Peyer's patch (tissue), 4 donors: ENCODE results near the gene CDH24. TPM values are rescaled to one million over a fixed set of nuclear protein-coding genes. Genes with fewer than 3 reads are reported as not detected.

ENCODE experiments used
- DNase-seq, 3 donors: peaks; one replicate each; pipeline ENCODE4 v3.0.0-alpha.2; 2017 to 2019
- H3K27ac ChIP-seq, 4 donors: fragments of 200-600 bp; sonication (generic); one replicate each; pipeline ENCODE4 v1.5.1; 2016 to 2019
- H3K27me3 ChIP-seq, 2 donors: fragments of 200-600 bp; sonication (generic); one replicate each; pipeline ENCODE4 v1.5.1; 2019
- H3K36me3 ChIP-seq, 3 donors: fragments of 200-600 bp; sonication (generic); one replicate each; pipeline ENCODE4 v1.5.1; 2016 to 2019
- H3K4me1 ChIP-seq, 4 donors: fragments of 200-600 bp; sonication (generic); one replicate each; pipeline ENCODE4 v1.5.1; 2016 to 2019
- H3K4me3 ChIP-seq, 4 donors: fragments of 200-600 bp; sonication (generic); 1 replicate in 3 of 4; 2 replicates in 1 of 4; pipeline ENCODE4 v1.5.1; 2016 to 2019; ENCODE audit warnings: mild to moderate bottlenecking in 1 of 4
- H3K9me3 ChIP-seq, 4 donors: fragments of 200-600 bp; sonication (generic); one replicate each; pipeline ENCODE4 v1.5.1; 2016 to 2019; ENCODE audit warnings: mild to moderate bottlenecking in 1 of 4
- CTCF ChIP-seq, 6 experiments: fragments of 450-650 bp in 4 of 6; fragments of 200-600 bp in 2 of 6; sonication (generic) in 1 of 6; IDR thresholded peaks; one replicate each; pipeline ENCODE4 v1.5.1; 2017 to 2019; ENCODE audit warnings: antibody characterized with exemption in 6 of 6, mild to moderate bottlenecking in 3 of 6, moderate library complexity in 1 of 6
- POLR2A ChIP-seq, 2 donors: fragments of 450-650 bp; IDR thresholded peaks; one replicate each; pipeline ENCODE4 v1.5.1; 2017; ENCODE audit warnings: antibody characterized with exemption in 2 of 2, mild to moderate bottlenecking in 2 of 2, moderate library complexity in 2 of 2
- total RNA-seq, 4 donors: library from RNA; depleted of rRNA; stranded (reverse); fragments of >200 nt; gene quantifications; one replicate each; pipeline ENCODE4 v1.1.0, GENCODE V29; 2016

Gene CDH24
- total RNA-seq, 4 donors from 2014 or later, result 1.1 to 12.4 (median 5.5) TPM

DNA sequence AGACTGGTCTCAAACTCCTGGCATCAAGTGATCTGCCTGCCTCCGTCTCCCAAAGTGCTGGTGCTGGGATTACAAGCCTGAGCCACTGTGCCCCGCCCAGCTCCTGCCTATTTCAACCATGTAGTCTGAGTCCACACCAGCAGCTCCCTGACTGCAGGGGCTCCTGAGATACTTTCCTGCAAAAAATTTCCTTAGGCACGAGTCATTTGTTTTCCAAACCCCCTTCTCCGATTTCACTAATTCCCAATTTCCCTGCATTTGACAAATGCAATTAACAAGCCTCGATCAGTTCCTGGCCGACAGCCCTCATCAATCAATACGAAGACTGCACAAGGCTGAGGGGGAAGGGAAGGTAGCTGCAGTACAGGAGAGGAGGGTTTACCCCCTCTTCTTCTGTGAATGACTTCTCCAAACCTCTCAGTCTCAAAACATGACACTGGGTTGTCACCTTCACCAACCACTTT is 32.7 kb downstream of the CDH24 start:
- H3K4me1 ChIP-seq, result peaks cover 0 to 8% (median 0%) of the 10 kb centered on the region in 4 donors
- no peaks in the 10 kb centered on the region for H3K27me3 ChIP-seq
- no peaks in the 10 kb centered on the region for H3K9me3 ChIP-seq
- no peak for TF ChIP-seq POLR2A (IDR thresholded peaks at IDR 0.05)
- TF ChIP-seq CTCF (IDR thresholded peaks at IDR 0.05), result no peak
- peaks cover 0 to 48% (median 0%) of the 10 kb centered on the region in 3 donors for H3K36me3 ChIP-seq
- no peak overlapping the region for H3K27ac ChIP-seq
- DNase-seq, result no peak
- no peak overlapping the region for H3K4me3 ChIP-seq

GRCh38 chr14:23023795-23024152 is 33.5 kb downstream of the CDH24 start:
- H3K4me1 ChIP-seq, result peaks cover 0 to 8% (median 0%) of the 10 kb centered on the region in 4 donors
- no peaks in the 10 kb centered on the region for H3K27me3 ChIP-seq
- H3K9me3 ChIP-seq, result no peaks in the 10 kb centered on the region
- H3K36me3 ChIP-seq, result peaks cover 0 to 39% (median 0%) of the 10 kb centered on the region in 3 donors
- no peak overlapping the region for H3K4me3 ChIP-seq
- H3K27ac ChIP-seq, result no peak overlapping the region
- no peak for TF ChIP-seq CTCF (IDR thresholded peaks at IDR 0.05)
- no peak for TF ChIP-seq POLR2A (IDR thresholded peaks at IDR 0.05)
- no peak for DNase-seq

DNA sequence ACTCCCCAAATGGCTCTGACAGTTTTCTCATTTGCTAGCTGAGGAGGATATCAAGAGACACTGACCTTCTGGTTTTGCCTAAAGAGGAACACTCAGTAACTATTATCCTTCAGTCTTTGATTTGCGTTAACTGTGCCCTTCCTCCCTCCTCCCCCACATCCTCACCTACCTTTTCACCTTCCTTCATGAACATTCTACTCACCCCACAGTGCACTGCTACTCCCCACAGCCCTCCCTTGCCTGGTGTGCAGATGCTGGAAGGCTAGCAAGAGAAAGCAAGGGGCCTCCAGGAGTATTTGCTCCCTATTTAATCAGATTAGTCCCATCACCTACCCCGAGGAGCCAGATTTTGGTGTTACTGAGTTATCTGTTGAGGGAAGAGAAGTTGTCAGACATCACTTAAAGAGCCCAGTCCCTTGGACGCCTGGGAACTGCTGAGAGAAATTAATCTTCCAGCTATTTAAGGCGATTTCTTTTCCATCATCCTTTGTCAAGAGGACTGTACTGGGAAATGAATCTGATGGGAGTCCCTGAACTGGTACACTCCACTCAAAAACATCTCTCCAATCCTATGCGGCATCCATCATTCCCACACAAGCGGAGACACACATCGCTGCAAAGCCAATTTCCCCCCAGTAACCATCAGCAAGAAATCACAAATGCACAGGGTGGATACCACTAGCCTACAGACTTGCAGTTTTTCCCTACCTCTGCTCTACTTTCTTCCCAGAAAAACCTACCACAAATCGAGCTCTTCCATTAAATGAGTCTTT is 34.1 kb downstream of the CDH24 start:
- H3K27ac ChIP-seq, result no peak overlapping the region
- H3K27me3 ChIP-seq, result no peaks in the 10 kb centered on the region
- no peak overlapping the region for H3K4me3 ChIP-seq
- peaks cover 0 to 34% (median 0%) of the 10 kb centered on the region in 3 donors for H3K36me3 ChIP-seq
- H3K4me1 ChIP-seq, result peaks cover 0 to 3% (median 0%) of the 10 kb centered on the region in 4 donors
- TF ChIP-seq POLR2A (IDR thresholded peaks at IDR 0.05) (no peak), CTCF (IDR thresholded peaks at IDR 0.05) (no peak)
- no peak for DNase-seq
- no peaks in the 10 kb centered on the region for H3K9me3 ChIP-seq

DNA sequence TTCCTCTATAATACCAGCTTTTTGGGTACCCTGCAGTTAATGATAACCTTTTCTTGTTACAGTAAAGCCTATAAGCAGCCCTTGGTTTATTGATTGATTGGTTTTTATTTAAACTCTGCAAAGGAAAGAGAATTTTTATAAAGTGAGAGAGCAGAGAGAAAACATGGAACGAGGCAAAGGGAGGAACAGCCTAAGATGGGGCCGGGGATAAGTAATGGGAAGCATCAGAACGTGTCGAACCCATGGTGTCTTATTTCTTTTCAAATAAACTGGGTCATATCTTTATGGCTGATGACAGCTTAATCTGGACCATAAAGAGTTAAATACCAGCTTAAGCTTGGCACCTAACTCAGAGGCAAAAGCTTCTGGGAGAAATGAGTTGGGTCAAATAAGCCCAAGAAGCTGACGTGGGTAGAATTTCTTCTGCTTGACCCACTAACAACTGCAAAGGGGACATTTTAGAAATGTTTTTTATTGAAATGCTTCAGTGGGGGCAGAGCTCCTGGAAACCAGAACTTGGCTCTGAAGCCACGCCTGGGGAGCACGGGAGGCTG is 35.4 kb downstream of the CDH24 start:
- H3K27me3 ChIP-seq, result no peaks in the 10 kb centered on the region
- peaks cover 0 to 23% (median 0%) of the 10 kb centered on the region in 3 donors for H3K36me3 ChIP-seq
- no peaks in the 10 kb centered on the region for H3K9me3 ChIP-seq
- no peak overlapping the region for H3K27ac ChIP-seq
- no peaks in the 10 kb centered on the region for H3K4me1 ChIP-seq
- no peak for DNase-seq
- H3K4me3 ChIP-seq, result no peak overlapping the region
- TF ChIP-seq CTCF (IDR thresholded peaks at IDR 0.05), result no peak
- TF ChIP-seq POLR2A (IDR thresholded peaks at IDR 0.05), result no peak

- H3K4me1 ChIP-seq, result no peaks in the 10 kb centered on the region
- no peaks in the 10 kb centered on the region for H3K9me3 ChIP-seq
- no peak overlapping the region for H3K4me3 ChIP-seq
- H3K27me3 ChIP-seq, result no peaks in the 10 kb centered on the region
- DNase-seq, result no peak
- H3K27ac ChIP-seq, result no peak overlapping the region
- TF ChIP-seq CTCF (IDR thresholded peaks at IDR 0.05) (no peak), POLR2A (IDR thresholded peaks at IDR 0.05) (no peak)
- peaks cover 0 to 18% (median 0%) of the 10 kb centered on the region in 3 donors for H3K36me3 ChIP-seq
Observed at GRCh38 chr14:23021434-23021833, 35.9 kb downstream of the CDH24 start.
